ENCODE data around the gene DBX1.

DNA sequence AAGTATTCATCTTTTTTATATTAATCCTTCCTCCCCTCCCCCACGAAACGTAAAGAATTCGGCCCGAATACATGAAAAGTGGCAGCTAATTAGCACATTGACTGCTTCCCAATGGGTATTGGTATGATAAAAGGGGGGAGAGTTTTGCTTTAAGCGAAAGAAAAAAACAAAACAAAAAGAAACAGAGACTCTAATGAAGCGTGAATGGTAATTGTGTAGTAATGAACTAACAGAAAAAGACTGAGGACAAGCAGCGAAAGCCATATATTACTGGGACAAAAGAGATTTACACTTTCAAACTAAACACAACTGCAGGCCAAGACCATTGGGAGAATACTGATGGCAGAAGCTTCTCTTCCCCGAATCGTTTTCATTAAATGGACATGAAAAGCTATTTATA is 2.5 kb downstream of the DBX1 start:
- TF ChIP-seq, protein P1, sequence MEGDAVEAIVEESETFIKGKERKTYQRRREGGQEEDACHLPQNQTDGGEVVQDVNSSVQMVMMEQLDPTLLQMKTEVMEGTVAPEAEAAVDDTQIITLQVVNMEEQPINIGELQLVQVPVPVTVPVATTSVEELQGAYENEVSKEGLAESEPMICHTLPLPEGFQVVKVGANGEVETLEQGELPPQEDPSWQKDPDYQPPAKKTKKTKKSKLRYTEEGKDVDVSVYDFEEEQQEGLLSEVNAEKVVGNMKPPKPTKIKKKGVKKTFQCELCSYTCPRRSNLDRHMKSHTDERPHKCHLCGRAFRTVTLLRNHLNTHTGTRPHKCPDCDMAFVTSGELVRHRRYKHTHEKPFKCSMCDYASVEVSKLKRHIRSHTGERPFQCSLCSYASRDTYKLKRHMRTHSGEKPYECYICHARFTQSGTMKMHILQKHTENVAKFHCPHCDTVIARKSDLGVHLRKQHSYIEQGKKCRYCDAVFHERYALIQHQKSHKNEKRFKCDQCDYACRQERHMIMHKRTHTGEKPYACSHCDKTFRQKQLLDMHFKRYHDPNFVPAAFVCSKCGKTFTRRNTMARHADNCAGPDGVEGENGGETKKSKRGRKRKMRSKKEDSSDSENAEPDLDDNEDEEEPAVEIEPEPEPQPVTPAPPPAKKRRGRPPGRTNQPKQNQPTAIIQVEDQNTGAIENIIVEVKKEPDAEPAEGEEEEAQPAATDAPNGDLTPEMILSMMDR (IDR thresholded peaks at IDR 0.05) = no peak
- TF ChIP-seq POLR2A (IDR thresholded peaks at IDR 0.05) = no peak
- no peak for TF ChIP-seq EP300 (IDR thresholded peaks at IDR 0.05)

Data from suprapubic skin (tissue), 3 donors.